ENCODE measurements around the gene HSPA1A. TPM values are rescaled to one million over a fixed set of nuclear protein-coding genes. Genes with fewer than 3 reads are reported as not detected.
"Not testable (repeated sequence)": the region's sequence is repeated elsewhere in the genome, so short reads cannot be mapped to it uniquely, and the experiment has no call there.

HSPA1A gene
- total and polyA plus RNA-seq, 4 donors: 117 to 541 (median 198) TPM

DNA sequence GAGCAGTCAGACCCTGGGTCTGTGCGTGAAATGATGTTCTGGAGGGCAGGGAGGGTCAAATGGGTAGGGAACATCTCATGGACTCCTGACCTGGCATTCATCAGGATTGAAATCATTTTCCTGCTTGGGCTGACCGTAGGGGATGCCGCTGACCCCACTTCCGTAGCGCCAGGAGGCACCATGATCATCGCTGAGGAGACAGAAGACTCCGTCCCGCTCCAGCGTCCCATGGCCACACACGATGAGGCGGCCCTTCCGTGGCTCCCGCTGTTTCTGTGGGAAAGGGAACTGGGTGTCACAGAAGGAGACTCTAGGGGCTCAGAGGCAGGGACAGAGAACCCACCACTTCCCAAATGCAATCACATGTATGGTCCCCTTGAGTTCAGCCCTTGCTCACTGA lies 45.0 kb downstream of the HSPA1A start:
- no peak overlapping the region for H3K27ac ChIP-seq (ENCODE audit: low read depth, low read length)
- H3K4me1 ChIP-seq (ENCODE audit: control insufficient read depth, insufficient read depth, low read length): peaks cover 29% of the 10 kb centered on the region
- DNase-seq (ENCODE audit: low read depth in 4 of 6, low spot score in 6 of 6): no peak
- H3K9me3 ChIP-seq (ENCODE audit: control insufficient read depth, insufficient read depth, low read length): no peaks in the 10 kb centered on the region
- H3K27me3 ChIP-seq (ENCODE audit: control insufficient read depth, insufficient read depth, low read length): no peaks in the 10 kb centered on the region
- H3K36me3 ChIP-seq (ENCODE audit: control insufficient read depth, insufficient read depth, low read length): peaks cover 44% of the 10 kb centered on the region
- no peak overlapping the region for H3K4me3 ChIP-seq (ENCODE audit: low read depth, low read length)
- 95% methylated on average over 13 of the region's 13 CpGs for WGBS (ENCODE audit: insufficient coverage)

DNA sequence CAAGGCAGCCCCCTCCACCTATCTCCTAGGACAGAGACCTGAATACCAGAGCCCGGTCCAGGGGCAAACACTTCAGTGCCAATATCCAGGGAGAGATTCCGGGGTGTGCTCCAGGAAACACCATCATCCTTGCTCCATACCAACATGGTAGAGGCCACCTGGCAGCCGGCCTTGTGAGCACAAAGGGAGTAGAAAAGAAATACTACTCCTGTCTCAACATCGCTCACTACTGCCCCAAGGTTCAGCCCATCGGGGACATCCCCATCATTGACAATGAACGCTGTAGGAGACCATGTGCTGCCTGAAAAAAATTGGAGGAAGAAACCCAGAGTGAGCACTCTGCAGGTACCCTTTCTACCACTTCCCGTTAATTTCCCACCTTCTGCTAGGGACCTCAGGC lies 45.8 kb downstream of the HSPA1A start:
- no peaks in the 10 kb centered on the region for H3K27me3 ChIP-seq (ENCODE audit: control insufficient read depth, insufficient read depth, low read length)
- H3K27ac ChIP-seq (ENCODE audit: low read depth, low read length): no peak overlapping the region
- H3K36me3 ChIP-seq (ENCODE audit: control insufficient read depth, insufficient read depth, low read length): peaks cover 44% of the 10 kb centered on the region
- H3K9me3 ChIP-seq (ENCODE audit: control insufficient read depth, insufficient read depth, low read length): no peaks in the 10 kb centered on the region
- no peak overlapping the region for H3K4me3 ChIP-seq (ENCODE audit: low read depth, low read length)
- DNase-seq (ENCODE audit: low read depth in 4 of 6, low spot score in 6 of 6): no peak
- 85% methylated on average over 6 of the region's 7 CpGs for WGBS (ENCODE audit: insufficient coverage)
- H3K4me1 ChIP-seq (ENCODE audit: control insufficient read depth, insufficient read depth, low read length): peaks cover 33% of the 10 kb centered on the region

- Histone ChIP-seq H3K9me3 (ENCODE audit: control insufficient read depth, insufficient read depth, low read length) (no peaks in the 10 kb centered on the region), H3K4me3 (ENCODE audit: low read depth, low read length) (peak overlapping the region; percentile 89), H3K27me3 (ENCODE audit: control insufficient read depth, insufficient read depth, low read length) (no peaks in the 10 kb centered on the region), H3K4me1 (ENCODE audit: control insufficient read depth, insufficient read depth, low read length) (peaks cover 33% of the 10 kb centered on the region), H3K36me3 (ENCODE audit: control insufficient read depth, insufficient read depth, low read length) (peaks cover 37% of the 10 kb centered on the region), H3K27ac (ENCODE audit: low read depth, low read length) (peak overlapping the region; percentile 78)
- peak in 1 of 6 donors; percentile 16 for DNase-seq (ENCODE audit: low read depth in 4 of 6, low spot score in 6 of 6)
- WGBS (ENCODE audit: insufficient coverage): 29% methylated on average over 15 of the region's 17 CpGs
Measured at GRCh38 chr6:31861919-31862343, 46.6 kb downstream of the HSPA1A start.

GRCh38 chr6:31862344-31863235 lies 47.2 kb downstream of the HSPA1A start, which contains the start of gene NEU1:
TSS of gene NEU1 (minus strand) at chr6:31862821. CDS start at chr6:31862776, 45 bp downstream.
- DNase-seq (ENCODE audit: low read depth in 4 of 6, low spot score in 6 of 6): peak; percentile 97 to 100 (median 100)
- Histone ChIP-seq H3K4me3 (ENCODE audit: low read depth, low read length) (peak within 1 kb of the TSS; percentile 89), H3K4me1 (ENCODE audit: control insufficient read depth, insufficient read depth, low read length) (peaks cover 33% of the 10 kb centered on the region), H3K27me3 (ENCODE audit: control insufficient read depth, insufficient read depth, low read length) (no peaks in the 10 kb centered on the region), H3K9me3 (ENCODE audit: control insufficient read depth, insufficient read depth, low read length) (no peaks in the 10 kb centered on the region), H3K27ac (ENCODE audit: low read depth, low read length) (peak within 1 kb of the TSS; percentile 93), H3K36me3 (ENCODE audit: control insufficient read depth, insufficient read depth, low read length) (peaks cover 32% of the 10 kb centered on the region)
- WGBS (ENCODE audit: insufficient coverage): under 1% methylated on average over 55 of the region's 64 CpGs

DNA sequence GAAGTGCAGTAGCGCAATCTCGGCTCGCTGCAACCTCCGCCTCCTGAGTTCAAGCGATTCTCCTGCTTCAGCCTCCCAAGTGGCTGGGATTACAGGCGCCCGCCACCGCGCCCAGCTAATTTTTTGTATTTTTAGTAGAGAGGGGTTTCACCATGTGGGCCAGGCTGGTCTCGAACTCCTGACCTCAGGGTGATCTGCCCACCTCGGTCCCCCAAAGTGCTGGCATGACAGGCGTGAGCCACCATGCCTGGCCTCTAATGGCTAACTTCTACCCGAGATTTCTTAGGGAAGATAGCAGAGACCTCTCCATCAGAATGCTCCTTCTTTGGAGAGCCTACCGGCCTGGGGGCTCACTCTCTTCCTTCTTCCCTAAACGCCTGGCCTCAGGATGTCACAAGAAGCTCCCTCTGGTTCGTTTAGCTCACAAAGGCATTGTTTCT lies 48.8 kb downstream of the HSPA1A start:
- not testable (repeated sequence) for H3K27me3 ChIP-seq (ENCODE audit: control insufficient read depth, insufficient read depth, low read length); DNase-seq (ENCODE audit: low read depth in 4 of 6, low spot score in 6 of 6); H3K9me3 ChIP-seq (ENCODE audit: control insufficient read depth, insufficient read depth, low read length)
- peak overlapping the region; percentile 89 for H3K4me3 ChIP-seq (ENCODE audit: low read depth, low read length)
- H3K36me3 ChIP-seq (ENCODE audit: control insufficient read depth, insufficient read depth, low read length): peaks cover 20% of the 10 kb centered on the region
- peak overlapping the region; percentile 93 for H3K27ac ChIP-seq (ENCODE audit: low read depth, low read length)
- H3K4me1 ChIP-seq (ENCODE audit: control insufficient read depth, insufficient read depth, low read length): peaks cover 33% of the 10 kb centered on the region
- WGBS (ENCODE audit: insufficient coverage): 25% methylated on average over 11 of the region's 16 CpGs

- H3K9me3 ChIP-seq (ENCODE audit: control insufficient read depth, insufficient read depth, low read length): no peaks in the 10 kb centered on the region
- no peak overlapping the region for H3K4me3 ChIP-seq (ENCODE audit: low read depth, low read length)
- no peaks in the 10 kb centered on the region for H3K27me3 ChIP-seq (ENCODE audit: control insufficient read depth, insufficient read depth, low read length)
- peaks cover 33% of the 10 kb centered on the region for H3K4me1 ChIP-seq (ENCODE audit: control insufficient read depth, insufficient read depth, low read length)
- 78% methylated on average over 5 of the region's 8 CpGs for WGBS (ENCODE audit: insufficient coverage)
- no peak for DNase-seq (ENCODE audit: low read depth in 4 of 6, low spot score in 6 of 6)
- H3K27ac ChIP-seq (ENCODE audit: low read depth, low read length): no peak overlapping the region
- peaks cover 13% of the 10 kb centered on the region for H3K36me3 ChIP-seq (ENCODE audit: control insufficient read depth, insufficient read depth, low read length)
Measured at GRCh38 chr6:31864818-31865204, 49.5 kb downstream of the HSPA1A start.

GRCh38 chr6:31865205-31866118 lies 50.1 kb downstream of the HSPA1A start:
- no peak for DNase-seq (ENCODE audit: low read depth in 4 of 6, low spot score in 6 of 6)
- Histone ChIP-seq H3K36me3 (ENCODE audit: control insufficient read depth, insufficient read depth, low read length) (peaks cover 6% of the 10 kb centered on the region), H3K27ac (ENCODE audit: low read depth, low read length) (no peak overlapping the region), H3K4me1 (ENCODE audit: control insufficient read depth, insufficient read depth, low read length) (peaks cover 33% of the 10 kb centered on the region), H3K9me3 (ENCODE audit: control insufficient read depth, insufficient read depth, low read length) (no peaks in the 10 kb centered on the region), H3K4me3 (ENCODE audit: low read depth, low read length) (no peak overlapping the region), H3K27me3 (ENCODE audit: control insufficient read depth, insufficient read depth, low read length) (no peaks in the 10 kb centered on the region)
- 81% methylated on average over 21 of the region's 21 CpGs for WGBS (ENCODE audit: insufficient coverage)

Small RNA genes lying within 50 kb of the gene (small RNA-seq; reads per million reads assigned to genes)
- not detected for gene RF00019 (ENCODE audit: low replicate concordance)
- gene SNORD48 (ENCODE audit: low replicate concordance): 111 reads per million, percentile 98 among the genes with 10 or more reads in this experiment
- not detected for gene SNORD52 (ENCODE audit: low replicate concordance)

Other genes starting within 250 kb of the HSPA1A start
Only the 30 nearest of the 40 such genes appear.
- 100 to 1,000 TPM in 1 of 2 donors, 10 to 100 TPM in 1; 88.9 to 184 TPM for gene BAG6, start 162.9 kb upstream of the HSPA1A start, total RNA-seq
- gene BAG6, start 162.9 kb upstream of the HSPA1A start, polyA plus RNA-seq (ENCODE audit: insufficient read length in 2 of 2): 100 to 1,000 TPM; 249 to 255 TPM
- 1 to 10 TPM in 1 of 2 donors, under 1 TPM in 1; 0.40 to 5.7 TPM for gene APOM, start 159.6 kb upstream of the HSPA1A start, total RNA-seq
- 1 to 10 TPM; 6.7 to 9.5 TPM for gene APOM, start 159.6 kb upstream of the HSPA1A start, polyA plus RNA-seq (ENCODE audit: insufficient read length in 2 of 2)
- 10 to 100 TPM; 12.4 to 23.1 TPM for gene C6orf47, start 154.8 kb upstream of the HSPA1A start, total RNA-seq
- 10 to 100 TPM; 16.8 to 17.8 TPM for gene C6orf47, start 154.8 kb upstream of the HSPA1A start, polyA plus RNA-seq (ENCODE audit: insufficient read length in 2 of 2)
- 10 to 100 TPM in 1 of 2 donors, 1 to 10 TPM in 1; 9.1 to 15.3 TPM for gene GPANK1, start 150.5 kb upstream of the HSPA1A start, total RNA-seq
- 10 to 100 TPM; 16.9 to 19.9 TPM for gene GPANK1, start 150.5 kb upstream of the HSPA1A start, polyA plus RNA-seq (ENCODE audit: insufficient read length in 2 of 2)
- 100 to 1,000 TPM in 1 of 2 donors, 10 to 100 TPM in 1; 54.3 to 183 TPM for gene CSNK2B, start 149.5 kb upstream of the HSPA1A start, total RNA-seq
- 100 to 1,000 TPM; 213 to 215 TPM for gene CSNK2B, start 149.5 kb upstream of the HSPA1A start, polyA plus RNA-seq (ENCODE audit: insufficient read length in 2 of 2)
- 1 to 10 TPM; 2.1 to 8.6 TPM for gene LY6G5B, start 145.6 kb upstream of the HSPA1A start, total RNA-seq
- gene LY6G5B, start 145.6 kb upstream of the HSPA1A start, polyA plus RNA-seq (ENCODE audit: insufficient read length in 2 of 2): 10 to 100 TPM; 17.6 to 35.6 TPM
- 1 to 10 TPM in 1 of 2 donors, under 1 TPM in 1; 0.40 to 3.3 TPM for gene LY6G5C, start 134.5 kb upstream of the HSPA1A start, total RNA-seq
- 10 to 100 TPM in 1 of 2 donors, 1 to 10 TPM in 1; 8.5 to 13.1 TPM for gene LY6G5C, start 134.5 kb upstream of the HSPA1A start, polyA plus RNA-seq (ENCODE audit: insufficient read length in 2 of 2)
- gene ABHD16A, start 112.2 kb upstream of the HSPA1A start, total RNA-seq: 10 to 100 TPM; 51.8 to 83.6 TPM
- 10 to 100 TPM; 72.0 to 85.8 TPM for gene ABHD16A, start 112.2 kb upstream of the HSPA1A start, polyA plus RNA-seq (ENCODE audit: insufficient read length in 2 of 2)
- gene LY6G6F, start 108.7 kb upstream of the HSPA1A start, total RNA-seq: under 1 TPM in 1 of 2 donors, not detected in 1; 0.30 TPM
- under 1 TPM in 1 of 2 donors, not detected in 1; 0.27 TPM for gene LY6G6F, start 108.7 kb upstream of the HSPA1A start, polyA plus RNA-seq (ENCODE audit: insufficient read length in 2 of 2)
- 1 to 10 TPM; 1.1 to 6.6 TPM for gene LY6G6D, start 100.2 kb upstream of the HSPA1A start, total RNA-seq
- 1 to 10 TPM in 1 of 2 donors, under 1 TPM in 1; 0.51 to 2.3 TPM for gene LY6G6D, start 100.2 kb upstream of the HSPA1A start, polyA plus RNA-seq (ENCODE audit: insufficient read length in 2 of 2)
- gene LY6G6C, start 93.8 kb upstream of the HSPA1A start, total RNA-seq: under 1 TPM in 1 of 2 donors, not detected in 1; 0.17 TPM
- 1 to 10 TPM in 1 of 2 donors, under 1 TPM in 1; 0.71 to 1.2 TPM for gene LY6G6C, start 93.8 kb upstream of the HSPA1A start, polyA plus RNA-seq (ENCODE audit: insufficient read length in 2 of 2)
- under 1 TPM in 1 of 2 donors, not detected in 1; 0.17 TPM for gene MPIG6B, start 92.2 kb upstream of the HSPA1A start, total RNA-seq
- gene MPIG6B, start 92.2 kb upstream of the HSPA1A start, polyA plus RNA-seq (ENCODE audit: insufficient read length in 2 of 2): 1 to 10 TPM in 1 of 2 donors, under 1 TPM in 1; 0.81 to 1.3 TPM
- gene DDAH2, start 86.2 kb upstream of the HSPA1A start, total RNA-seq: 100 to 1,000 TPM in 1 of 2 donors, 10 to 100 TPM in 1; 62.9 to 207 TPM
- 100 to 1,000 TPM; 159 to 178 TPM for gene DDAH2, start 86.2 kb upstream of the HSPA1A start, polyA plus RNA-seq (ENCODE audit: insufficient read length in 2 of 2)
- gene CLIC1, start 79.0 kb upstream of the HSPA1A start, total RNA-seq: 100 to 1,000 TPM in 1 of 2 donors, 10 to 100 TPM in 1; 96.3 to 322 TPM
- gene CLIC1, start 79.0 kb upstream of the HSPA1A start, polyA plus RNA-seq (ENCODE audit: insufficient read length in 2 of 2): 10 to 100 TPM; 73.5 to 87.1 TPM
- 10 to 100 TPM in 1 of 2 donors, 1 to 10 TPM in 1; 6.2 to 20.2 TPM for gene MSH5, start 75.5 kb upstream of the HSPA1A start, total RNA-seq
- 10 to 100 TPM; 18.9 to 38.8 TPM for gene MSH5, start 75.5 kb upstream of the HSPA1A start, polyA plus RNA-seq (ENCODE audit: insufficient read length in 2 of 2)
- gene SAPCD1, start 52.9 kb upstream of the HSPA1A start, total RNA-seq: 1 to 10 TPM; 3.4 to 9.5 TPM
- gene SAPCD1, start 52.9 kb upstream of the HSPA1A start, polyA plus RNA-seq (ENCODE audit: insufficient read length in 2 of 2): 10 to 100 TPM; 10.5 to 11.1 TPM
- 1 to 10 TPM; 1.8 to 2.9 TPM for gene VWA7, start 38.2 kb upstream of the HSPA1A start, total RNA-seq
- gene VWA7, start 38.2 kb upstream of the HSPA1A start, polyA plus RNA-seq (ENCODE audit: insufficient read length in 2 of 2): 1 to 10 TPM; 4.0 to 4.3 TPM
- 10 to 100 TPM; 25.3 to 35.5 TPM for gene VARS1, start 19.8 kb upstream of the HSPA1A start, total RNA-seq
- 10 to 100 TPM; 66.1 to 70.6 TPM for gene VARS1, start 19.8 kb upstream of the HSPA1A start, polyA plus RNA-seq (ENCODE audit: insufficient read length in 2 of 2)
- gene LSM2, start 8.6 kb upstream of the HSPA1A start, total RNA-seq: 10 to 100 TPM; 18.0 to 45.7 TPM
- gene LSM2, start 8.6 kb upstream of the HSPA1A start, polyA plus RNA-seq (ENCODE audit: insufficient read length in 2 of 2): 10 to 100 TPM; 54.4 to 63.3 TPM
- 1 to 10 TPM; 3.3 to 4.8 TPM for gene HSPA1L, start 260 bp upstream of the HSPA1A start, total RNA-seq
- gene HSPA1L, start 260 bp upstream of the HSPA1A start, polyA plus RNA-seq (ENCODE audit: insufficient read length in 2 of 2): 1 to 10 TPM; 5.1 to 6.1 TPM
- 100 to 1,000 TPM; 285 to 696 TPM for gene HSPA1B, start 12.2 kb downstream of the HSPA1A start, total RNA-seq
- 100 to 1,000 TPM; 113 to 166 TPM for gene HSPA1B, start 12.2 kb downstream of the HSPA1A start, polyA plus RNA-seq (ENCODE audit: insufficient read length in 2 of 2)
- 10 to 100 TPM; 21.9 to 47.5 TPM for gene NEU1, start 47.3 kb downstream of the HSPA1A start, total RNA-seq
- 10 to 100 TPM; 23.6 to 25.5 TPM for gene NEU1, start 47.3 kb downstream of the HSPA1A start, polyA plus RNA-seq (ENCODE audit: insufficient read length in 2 of 2)
- gene SLC44A4, start 63.5 kb downstream of the HSPA1A start, total RNA-seq: under 1 TPM; 0.20 to 0.55 TPM
- 1 to 10 TPM in 1 of 2 donors, under 1 TPM in 1; 1.00 to 1.1 TPM for gene SLC44A4, start 63.5 kb downstream of the HSPA1A start, polyA plus RNA-seq (ENCODE audit: insufficient read length in 2 of 2)
- gene EHMT2, start 82.2 kb downstream of the HSPA1A start, total RNA-seq: 10 to 100 TPM; 44.7 to 64.8 TPM
- 100 to 1,000 TPM; 112 to 125 TPM for gene EHMT2, start 82.2 kb downstream of the HSPA1A start, polyA plus RNA-seq (ENCODE audit: insufficient read length in 2 of 2)
- 1 to 10 TPM; 7.8 to 8.6 TPM for gene ZBTB12, start 86.5 kb downstream of the HSPA1A start, total RNA-seq
- 10 to 100 TPM; 36.6 to 37.9 TPM for gene ZBTB12, start 86.5 kb downstream of the HSPA1A start, polyA plus RNA-seq (ENCODE audit: insufficient read length in 2 of 2)
- 10 to 100 TPM in 1 of 2 donors, 1 to 10 TPM in 1; 8.4 to 23.1 TPM for gene C2, start 112.2 kb downstream of the HSPA1A start, total RNA-seq
- 10 to 100 TPM; 10.8 to 14.7 TPM for gene C2, start 112.2 kb downstream of the HSPA1A start, polyA plus RNA-seq (ENCODE audit: insufficient read length in 2 of 2)
- 10 to 100 TPM; 11.6 to 21.8 TPM for gene CFB, start 130.6 kb downstream of the HSPA1A start, total RNA-seq
- gene CFB, start 130.6 kb downstream of the HSPA1A start, polyA plus RNA-seq (ENCODE audit: insufficient read length in 2 of 2): 1 to 10 TPM; 1.6 to 7.7 TPM
- 10 to 100 TPM; 37.8 to 75.5 TPM for gene NELFE, start 143.4 kb downstream of the HSPA1A start, total RNA-seq
- 10 to 100 TPM; 73.3 to 78.3 TPM for gene NELFE, start 143.4 kb downstream of the HSPA1A start, polyA plus RNA-seq (ENCODE audit: insufficient read length in 2 of 2)
- gene SKIC2, start 143.6 kb downstream of the HSPA1A start, total RNA-seq: 10 to 100 TPM; 24.0 to 37.9 TPM
- 10 to 100 TPM; 49.2 to 60.5 TPM for gene SKIC2, start 143.6 kb downstream of the HSPA1A start, polyA plus RNA-seq (ENCODE audit: insufficient read length in 2 of 2)
- 10 to 100 TPM in 1 of 2 donors, 1 to 10 TPM in 1; 7.9 to 19.5 TPM for gene DXO, start 156.6 kb downstream of the HSPA1A start, total RNA-seq
- 10 to 100 TPM; 26.4 to 32.7 TPM for gene DXO, start 156.6 kb downstream of the HSPA1A start, polyA plus RNA-seq (ENCODE audit: insufficient read length in 2 of 2)

Data from spinal cord (tissue), 10 donors.